Measurements from ENCODE around the gene UST. TPM values are rescaled to one million over a fixed set of nuclear protein-coding genes. Genes with fewer than 3 reads are reported as not detected.

UST gene
- total and polyA plus RNA-seq, 9 of the 15 experiments (the other 6 are each of a cell fraction or from before 2014, with no cell fraction given) = 0.04 to 0.10 TPM; not detected in 7

DNA sequence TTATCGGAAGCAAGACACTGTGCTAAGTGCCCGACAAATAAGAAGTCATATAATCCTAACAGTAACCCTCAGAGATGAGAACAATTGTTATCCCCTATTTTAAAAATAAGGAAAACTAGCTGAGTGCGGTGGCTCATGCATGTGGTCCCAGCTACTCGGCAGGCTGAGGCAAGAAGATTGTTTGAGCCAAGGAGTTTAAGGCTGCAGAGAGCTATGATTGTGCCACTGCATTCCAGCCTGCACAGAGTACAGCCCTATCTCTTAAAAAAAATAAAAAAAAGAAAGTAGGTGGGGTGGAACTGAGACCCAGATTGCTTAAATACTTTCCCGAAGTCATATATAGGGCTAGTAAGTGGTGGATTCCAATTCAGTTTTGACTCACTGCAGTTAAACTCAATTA, 84.7 kb downstream of the UST start:
- Histone ChIP-seq H3K27me3 (ENCODE audit: control insufficient read depth in 2 of 2, insufficient read depth in 2 of 2, low read length in 2 of 2) (peaks cover 8 to 23% of the 10 kb centered on the region in 2 experiments), H3K4me1 (replicated peaks in 1 of 2; ENCODE audit: control insufficient read depth in 2 of 2, insufficient read depth in 2 of 2, low read length in 2 of 2) (no peaks in the 10 kb centered on the region), H3K4me2 (ENCODE audit: insufficient read depth, low read length) (no peak overlapping the region), H3K4me3 (no peak overlapping the region), H4K20me1 (replicated peaks; ENCODE audit: control insufficient read depth, insufficient read depth, low read length) (no peaks in the 10 kb centered on the region), H3K27ac (ENCODE audit: extremely low read depth, low read depth, low read length) (no peak overlapping the region), H3K9me1 (ENCODE audit: control insufficient read depth, insufficient read depth, low read length) (no peaks in the 10 kb centered on the region), H3K79me2 (ENCODE audit: control insufficient read depth, insufficient read depth, low read length) (no peaks in the 10 kb centered on the region), H3K36me3 (ENCODE audit: control insufficient read depth, insufficient read depth, low read length) (no peaks in the 10 kb centered on the region), H3K9me3 (replicated peaks; ENCODE audit: control insufficient read depth, insufficient read depth, low read depth, low read length) (no peaks in the 10 kb centered on the region; the same call in 1 of the 2 replicates), H3K9ac (ENCODE audit: insufficient read depth in 1 of 2, low read depth in 2 of 2, low read length in 2 of 2) (no peak overlapping the region), H2AFZ (ENCODE audit: low read depth, low read length) (no peak overlapping the region)
- DNase-seq (ENCODE audit: extremely low read depth in 1 of 4, low spot score in 3 of 4) = no peak
- ChIA-PET POLR2A (interaction anchor here (1.1 kb wide), 1 partner anchor 272 kb away, joined by 3 read pairs; no protein-coding TSS in a partner anchor), CTCF (ENCODE audit: low intra/inter-chr PET ratio) (no interaction called here)
- in situ Hi-C loops (cut with MboI) = no loop called here
- no TSS peak for BruUV-seq (replicated peaks)
- no peak for FAIRE-seq
- ATAC-seq = no peak
- no peak for TF ChIP-seq ZNF431 (CRISPR knock-in tag; IDR thresholded peaks at IDR 0.05)
- TF ChIP-seq, protein P1, sequence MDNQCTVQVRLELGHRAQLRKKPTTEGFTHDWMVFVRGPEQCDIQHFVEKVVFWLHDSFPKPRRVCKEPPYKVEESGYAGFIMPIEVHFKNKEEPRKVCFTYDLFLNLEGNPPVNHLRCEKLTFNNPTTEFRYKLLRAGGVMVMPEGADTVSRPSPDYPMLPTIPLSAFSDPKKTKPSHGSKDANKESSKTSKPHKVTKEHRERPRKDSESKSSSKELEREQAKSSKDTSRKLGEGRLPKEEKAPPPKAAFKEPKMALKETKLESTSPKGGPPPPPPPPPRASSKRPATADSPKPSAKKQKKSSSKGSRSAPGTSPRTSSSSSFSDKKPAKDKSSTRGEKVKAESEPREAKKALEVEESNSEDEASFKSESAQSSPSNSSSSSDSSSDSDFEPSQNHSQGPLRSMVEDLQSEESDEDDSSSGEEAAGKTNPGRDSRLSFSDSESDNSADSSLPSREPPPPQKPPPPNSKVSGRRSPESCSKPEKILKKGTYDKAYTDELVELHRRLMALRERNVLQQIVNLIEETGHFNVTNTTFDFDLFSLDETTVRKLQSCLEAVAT (IDR thresholded peaks at IDR 0.05) = no peak
- 0% methylated on average over 5 of the region's 5 CpGs for WGBS (ENCODE audit: insufficient coverage, low coverage, missing lambda C conversion rate)
- intact Hi-C loops (cut with micrococcal nuclease) = no loop called here

DNA sequence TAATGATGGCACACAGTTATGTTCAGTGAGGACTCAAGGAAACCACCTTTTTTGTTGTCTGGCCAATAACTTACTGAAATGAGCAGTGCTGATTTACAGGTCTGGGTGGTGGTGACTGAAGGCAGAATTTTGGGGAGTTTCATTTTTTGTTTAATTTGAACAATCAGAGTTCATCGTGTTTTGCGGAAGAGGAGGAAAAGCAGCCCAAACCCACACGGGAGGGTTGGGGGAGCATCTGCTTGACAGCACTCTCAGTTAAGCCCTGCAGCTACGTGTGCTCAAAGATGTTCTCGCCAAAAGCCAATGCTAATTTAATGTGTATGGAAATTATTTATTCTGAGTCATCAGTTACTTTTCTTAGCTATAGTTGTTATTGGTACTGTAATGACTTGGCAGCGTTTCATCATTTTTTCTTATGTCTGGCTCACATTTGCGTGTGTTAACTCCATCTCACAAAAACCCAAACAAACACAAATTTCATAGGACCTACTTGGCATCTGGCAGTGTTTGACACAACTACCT, 89.2 kb downstream of the UST start:
- H4K20me1 ChIP-seq (replicated peaks; ENCODE audit: control insufficient read depth, insufficient read depth, low read length) = no peaks in the 10 kb centered on the region
- no peaks in the 10 kb centered on the region for H3K4me1 ChIP-seq (replicated peaks in 1 of 2; ENCODE audit: control insufficient read depth in 2 of 2, insufficient read depth in 2 of 2, low read length in 2 of 2)
- ATAC-seq (no peak), FAIRE-seq (no peak), DNase-seq (ENCODE audit: extremely low read depth in 1 of 4, low spot score in 3 of 4) (no peak)
- no peaks in the 10 kb centered on the region for H3K9me1 ChIP-seq (ENCODE audit: control insufficient read depth, insufficient read depth, low read length)
- no TSS peak for BruUV-seq (replicated peaks)
- no peak overlapping the region for H3K4me3 ChIP-seq
- no peaks in the 10 kb centered on the region for H3K9me3 ChIP-seq (replicated peaks; ENCODE audit: control insufficient read depth, insufficient read depth, low read depth, low read length)
- no peaks in the 10 kb centered on the region for H3K79me2 ChIP-seq (ENCODE audit: control insufficient read depth, insufficient read depth, low read length)
- intact Hi-C loops (cut with micrococcal nuclease) (no loop called here), in situ Hi-C loops (cut with MboI) (no loop called here)
- no peak overlapping the region for H2AFZ ChIP-seq (ENCODE audit: low read depth, low read length)
- H3K27ac ChIP-seq (ENCODE audit: extremely low read depth, low read depth, low read length) = no peak overlapping the region
- no peaks in the 10 kb centered on the region for H3K36me3 ChIP-seq (ENCODE audit: control insufficient read depth, insufficient read depth, low read length)
- TF ChIP-seq, protein P2, sequence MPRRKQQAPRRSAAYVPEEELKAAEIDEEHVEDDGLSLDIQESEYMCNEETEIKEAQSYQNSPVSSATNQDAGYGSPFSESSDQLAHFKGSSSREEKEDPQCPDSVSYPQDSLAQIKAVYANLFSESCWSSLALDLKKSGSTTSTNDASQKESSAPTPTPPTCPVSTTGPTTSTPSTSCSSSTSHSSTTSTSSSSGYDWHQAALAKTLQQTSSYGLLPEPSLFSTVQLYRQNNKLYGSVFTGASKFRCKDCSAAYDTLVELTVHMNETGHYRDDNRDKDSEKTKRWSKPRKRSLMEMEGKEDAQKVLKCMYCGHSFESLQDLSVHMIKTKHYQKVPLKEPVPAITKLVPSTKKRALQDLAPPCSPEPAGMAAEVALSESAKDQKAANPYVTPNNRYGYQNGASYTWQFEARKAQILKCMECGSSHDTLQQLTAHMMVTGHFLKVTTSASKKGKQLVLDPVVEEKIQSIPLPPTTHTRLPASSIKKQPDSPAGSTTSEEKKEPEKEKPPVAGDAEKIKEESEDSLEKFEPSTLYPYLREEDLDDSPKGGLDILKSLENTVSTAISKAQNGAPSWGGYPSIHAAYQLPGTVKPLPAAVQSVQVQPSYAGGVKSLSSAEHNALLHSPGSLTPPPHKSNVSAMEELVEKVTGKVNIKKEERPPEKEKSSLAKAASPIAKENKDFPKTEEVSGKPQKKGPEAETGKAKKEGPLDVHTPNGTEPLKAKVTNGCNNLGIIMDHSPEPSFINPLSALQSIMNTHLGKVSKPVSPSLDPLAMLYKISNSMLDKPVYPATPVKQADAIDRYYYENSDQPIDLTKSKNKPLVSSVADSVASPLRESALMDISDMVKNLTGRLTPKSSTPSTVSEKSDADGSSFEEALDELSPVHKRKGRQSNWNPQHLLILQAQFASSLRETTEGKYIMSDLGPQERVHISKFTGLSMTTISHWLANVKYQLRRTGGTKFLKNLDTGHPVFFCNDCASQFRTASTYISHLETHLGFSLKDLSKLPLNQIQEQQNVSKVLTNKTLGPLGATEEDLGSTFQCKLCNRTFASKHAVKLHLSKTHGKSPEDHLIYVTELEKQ (CRISPR knock-in tag; IDR thresholded peaks at IDR 0.05) = no peak
- TF ChIP-seq ZNF76 (CRISPR knock-in tag; IDR thresholded peaks at IDR 0.05; ENCODE audit: borderline replicate concordance) (no peak), ZNF583 (CRISPR knock-in tag; IDR thresholded peaks at IDR 0.05) (no peak), KAT7 (CRISPR knock-in tag; IDR thresholded peaks at IDR 0.05; ENCODE audit: borderline replicate concordance) (no peak), L3MBTL2 (IDR thresholded peaks at IDR 0.05) (no peak), ZNF174 (CRISPR knock-in tag; IDR thresholded peaks at IDR 0.05) (no peak), CBFA2T3 (IDR thresholded peaks at IDR 0.05) (no peak)
- TF ChIP-seq, protein P3, sequence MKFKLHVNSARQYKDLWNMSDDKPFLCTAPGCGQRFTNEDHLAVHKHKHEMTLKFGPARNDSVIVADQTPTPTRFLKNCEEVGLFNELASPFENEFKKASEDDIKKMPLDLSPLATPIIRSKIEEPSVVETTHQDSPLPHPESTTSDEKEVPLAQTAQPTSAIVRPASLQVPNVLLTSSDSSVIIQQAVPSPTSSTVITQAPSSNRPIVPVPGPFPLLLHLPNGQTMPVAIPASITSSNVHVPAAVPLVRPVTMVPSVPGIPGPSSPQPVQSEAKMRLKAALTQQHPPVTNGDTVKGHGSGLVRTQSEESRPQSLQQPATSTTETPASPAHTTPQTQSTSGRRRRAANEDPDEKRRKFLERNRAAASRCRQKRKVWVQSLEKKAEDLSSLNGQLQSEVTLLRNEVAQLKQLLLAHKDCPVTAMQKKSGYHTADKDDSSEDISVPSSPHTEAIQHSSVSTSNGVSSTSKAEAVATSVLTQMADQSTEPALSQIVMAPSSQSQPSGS (CRISPR knock-in tag; IDR thresholded peaks at IDR 0.05) = no peak
- WGBS (ENCODE audit: insufficient coverage, low coverage, missing lambda C conversion rate) = 0% methylated on average over 7 of the region's 7 CpGs
- ChIA-PET CTCF (ENCODE audit: low intra/inter-chr PET ratio) (no interaction called here), POLR2A (no interaction called here)
- peaks cover 10 to 25% of the 10 kb centered on the region in 2 experiments; a peak in 4 of 5 replicates for H3K27me3 ChIP-seq (ENCODE audit: control insufficient read depth in 2 of 2, insufficient read depth in 2 of 2, low read length in 2 of 2)
- H3K9ac ChIP-seq (ENCODE audit: insufficient read depth in 1 of 2, low read depth in 2 of 2, low read length in 2 of 2) = no peak overlapping the region
- no peak overlapping the region for H3K4me2 ChIP-seq (ENCODE audit: insufficient read depth, low read length)
